ENCODE data around the gene RASGRP4. TPM values are rescaled to one million over a fixed set of nuclear protein-coding genes. Genes with fewer than 3 reads are reported as not detected.

RASGRP4 gene
- total RNA-seq, 1 donor from 2014 or later, result 8.1 TPM

- Mint-ChIP-seq H3K4me3 (ENCODE audit: unreplicated experiment) (no peak overlapping the region), H3K9me3 (ENCODE audit: unreplicated experiment) (no peaks in the 10 kb centered on the region), H3K27ac (ENCODE audit: unreplicated experiment) (no peak overlapping the region), H3K4me1 (ENCODE audit: unreplicated experiment) (peaks cover 19% of the 10 kb centered on the region), H3K27me3 (ENCODE audit: unreplicated experiment) (peaks cover 38% of the 10 kb centered on the region), H3K36me3 (ENCODE audit: low read depth, unreplicated experiment) (peaks cover 6% of the 10 kb centered on the region)
- no peak for TF ChIP-seq CTCF (IDR thresholded peaks at IDR 0.05; ENCODE audit: unreplicated experiment)
- no peak for DNase-seq (ENCODE audit: low spot score)
Measured at GRCh38 chr19:38399081-38399480, 26.9 kb downstream of the RASGRP4 start.

DNA sequence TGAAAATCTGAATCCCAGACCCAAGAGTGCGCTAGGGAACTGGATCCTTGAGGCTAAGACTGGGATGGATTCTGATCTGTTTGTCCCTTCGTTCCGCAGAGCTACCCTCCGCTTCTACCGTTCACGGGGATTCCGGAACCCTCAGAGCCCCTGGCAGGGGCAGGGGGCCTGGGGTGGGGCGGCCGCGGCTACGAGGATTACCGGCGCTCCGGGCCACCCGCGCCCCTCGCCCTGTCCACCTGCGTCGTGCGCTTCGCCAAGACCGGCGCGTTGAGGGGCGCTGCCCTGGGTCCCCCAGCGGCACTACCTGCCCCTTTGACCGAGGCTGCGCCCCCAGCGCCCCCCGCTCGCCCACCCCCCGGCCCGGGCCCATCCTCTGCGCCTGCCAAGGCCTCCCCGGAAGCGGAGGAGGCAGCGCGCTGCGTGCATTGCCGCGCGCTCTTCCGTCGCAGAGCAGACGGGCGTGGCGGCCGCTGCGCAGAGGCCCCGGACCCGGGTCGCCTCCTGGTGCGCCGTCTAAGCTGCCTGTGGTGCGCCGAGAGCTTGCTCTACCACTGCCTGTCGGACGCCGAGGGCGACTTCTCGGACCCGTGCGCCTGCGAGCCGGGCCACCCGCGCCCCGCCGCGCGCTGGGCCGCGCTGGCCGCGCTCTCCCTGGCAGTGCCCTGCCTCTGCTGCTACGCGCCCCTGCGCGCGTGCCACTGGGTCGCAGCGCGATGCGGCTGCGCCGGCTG lies 30.5 kb downstream of the RASGRP4 start:
- no peak overlapping the region for H3K4me3 Mint-ChIP-seq (ENCODE audit: unreplicated experiment)
- peaks cover 12% of the 10 kb centered on the region for H3K4me1 Mint-ChIP-seq (ENCODE audit: unreplicated experiment)
- H3K27me3 Mint-ChIP-seq (ENCODE audit: unreplicated experiment), result peaks cover 34% of the 10 kb centered on the region
- no peaks in the 10 kb centered on the region for H3K9me3 Mint-ChIP-seq (ENCODE audit: unreplicated experiment)
- DNase-seq (ENCODE audit: low spot score), result no peak
- H3K27ac Mint-ChIP-seq (ENCODE audit: unreplicated experiment), result no peak overlapping the region
- peaks cover 14% of the 10 kb centered on the region for H3K36me3 Mint-ChIP-seq (ENCODE audit: low read depth, unreplicated experiment)
- TF ChIP-seq CTCF (IDR thresholded peaks at IDR 0.05; ENCODE audit: unreplicated experiment), result no peak

- Mint-ChIP-seq H3K27ac (ENCODE audit: unreplicated experiment) (no peak overlapping the region), H3K27me3 (ENCODE audit: unreplicated experiment) (peaks cover 37% of the 10 kb centered on the region)
Measured at GRCh38 chr19:38394488-38394887, 31.5 kb downstream of the RASGRP4 start.

GRCh38 chr19:38392707-38393308 lies 33.2 kb downstream of the RASGRP4 start:
- peaks cover 39% of the 10 kb centered on the region for H3K27me3 Mint-ChIP-seq (ENCODE audit: unreplicated experiment)
- peaks cover 11% of the 10 kb centered on the region for H3K4me1 Mint-ChIP-seq (ENCODE audit: unreplicated experiment)
- no peak overlapping the region for H3K4me3 Mint-ChIP-seq (ENCODE audit: unreplicated experiment)
- no peak overlapping the region for H3K27ac Mint-ChIP-seq (ENCODE audit: unreplicated experiment)
- no peak for DNase-seq (ENCODE audit: low spot score)
- peaks cover 14% of the 10 kb centered on the region for H3K36me3 Mint-ChIP-seq (ENCODE audit: low read depth, unreplicated experiment)
- no peak for TF ChIP-seq CTCF (IDR thresholded peaks at IDR 0.05; ENCODE audit: unreplicated experiment)
- H3K9me3 Mint-ChIP-seq (ENCODE audit: unreplicated experiment), result no peaks in the 10 kb centered on the region

More at GRCh38 chr19:38394488-38394887, 31.5 kb downstream of the RASGRP4 start:
- Mint-ChIP-seq H3K4me1 (ENCODE audit: unreplicated experiment) (peaks cover 10% of the 10 kb centered on the region), H3K9me3 (ENCODE audit: unreplicated experiment) (no peaks in the 10 kb centered on the region), H3K36me3 (ENCODE audit: low read depth, unreplicated experiment) (peaks cover 14% of the 10 kb centered on the region), H3K4me3 (ENCODE audit: unreplicated experiment) (no peak overlapping the region)
- TF ChIP-seq CTCF (IDR thresholded peaks at IDR 0.05; ENCODE audit: unreplicated experiment), result no peak
- DNase-seq (ENCODE audit: low spot score), result peak; percentile 65

DNA sequence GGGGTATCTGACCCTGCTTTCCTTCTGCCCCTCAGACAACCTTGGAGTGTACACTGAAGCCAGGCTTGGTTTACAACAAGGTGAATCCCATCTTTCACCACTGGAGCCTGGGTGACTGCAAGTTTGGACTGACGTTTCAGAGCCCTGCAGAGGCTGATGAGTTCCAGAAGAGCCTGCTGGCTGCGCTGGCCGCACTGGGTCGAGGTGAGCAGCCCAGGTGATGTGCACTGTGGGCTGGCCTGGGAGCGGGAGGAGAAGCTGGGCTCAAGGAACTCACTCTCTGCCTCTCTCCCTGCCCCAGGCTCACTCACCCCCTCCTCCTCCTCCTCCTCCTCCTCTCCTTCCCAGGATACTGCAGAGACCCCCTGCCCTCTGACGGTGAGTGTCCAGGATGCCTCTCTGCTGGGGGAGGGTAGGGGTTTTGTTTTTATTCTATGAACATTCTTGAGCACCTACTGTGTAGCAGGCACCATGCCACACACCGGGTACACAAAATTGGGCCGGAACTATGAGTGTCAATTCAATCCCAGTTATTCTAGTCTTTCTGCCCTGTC lies 34.0 kb downstream of the RASGRP4 start:
- Mint-ChIP-seq H3K4me3 (ENCODE audit: unreplicated experiment) (no peak overlapping the region), H3K36me3 (ENCODE audit: low read depth, unreplicated experiment) (peaks cover 14% of the 10 kb centered on the region), H3K9me3 (ENCODE audit: unreplicated experiment) (no peaks in the 10 kb centered on the region), H3K27ac (ENCODE audit: unreplicated experiment) (no peak overlapping the region), H3K4me1 (ENCODE audit: unreplicated experiment) (peaks cover 15% of the 10 kb centered on the region), H3K27me3 (ENCODE audit: unreplicated experiment) (peaks cover 39% of the 10 kb centered on the region)
- TF ChIP-seq CTCF (IDR thresholded peaks at IDR 0.05; ENCODE audit: unreplicated experiment), result no peak
- DNase-seq (ENCODE audit: low spot score), result no peak
